ENCODE measurements around the gene ADO. TPM values are rescaled to one million over a fixed set of nuclear protein-coding genes. Genes with fewer than 3 reads are reported as not detected.
A peak's percentile ranks its signal among the peaks of the same experiment; 100 is the strongest.

ADO gene
- total and polyA plus RNA-seq, 9 of the 15 experiments (the other 6 are each of a cell fraction or from before 2014, with no cell fraction given), result 3.0 to 20.0 (median 16.1) TPM

DNA sequence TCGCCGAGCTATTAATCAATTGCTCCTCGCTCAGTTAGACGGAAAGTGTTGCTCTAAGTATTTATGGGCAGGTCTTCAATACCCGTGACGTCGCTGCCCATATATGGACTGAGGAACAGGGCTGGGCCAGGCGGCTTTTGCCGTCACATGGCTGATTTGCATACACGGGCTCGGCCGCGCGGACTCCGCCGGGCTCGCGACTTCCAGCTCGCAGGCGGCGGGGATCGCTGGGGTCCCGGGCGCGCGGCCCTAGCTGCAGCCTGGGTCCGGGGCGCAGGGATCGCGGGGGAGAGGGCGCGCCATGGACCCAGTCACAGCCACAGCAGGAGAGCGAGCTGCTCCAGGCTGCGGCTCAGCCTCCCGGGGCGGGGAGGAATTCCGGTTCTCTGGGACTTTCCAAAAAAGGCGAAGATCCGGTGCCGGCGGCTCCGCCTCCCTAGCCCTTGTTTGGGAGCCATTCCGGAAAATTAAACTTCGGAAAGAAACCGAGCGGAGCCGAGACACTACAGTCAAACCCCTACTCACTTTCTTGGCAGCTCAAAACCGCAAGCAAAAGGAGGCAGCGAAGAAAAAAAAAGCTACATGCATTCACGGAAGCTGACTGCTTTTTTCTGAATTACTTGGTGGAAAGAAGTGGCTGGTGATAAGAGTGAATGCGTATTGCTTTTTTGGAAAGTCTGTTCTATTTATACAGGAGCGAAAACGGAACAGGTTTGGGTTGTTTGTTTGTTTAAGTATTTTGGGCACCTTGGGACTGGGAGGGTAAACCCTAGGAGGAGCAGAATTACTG lies 12.0 kb downstream of the ADO start, which contains the start of gene EGR2 (continued):
- TF ChIP-seq POLR3A (IDR thresholded peaks at IDR 0.05; ENCODE audit: borderline replicate concordance, extremely low read depth, insufficient read depth, insufficient read length) (no peak), DMBX1 (CRISPR knock-in tag; IDR thresholded peaks at IDR 0.05; ENCODE audit: borderline replicate concordance) (no peak), SREBF2 (CRISPR knock-in tag; IDR thresholded peaks at IDR 0.05) (no peak), ZNF384 (IDR thresholded peaks at IDR 0.05; ENCODE audit: low read depth, low read length) (peak; percentile 83), MXI1 (IDR thresholded peaks at IDR 0.05; ENCODE audit: low read depth, low read length) (no peak), SREBF1 (IDR thresholded peaks at IDR 0.05; ENCODE audit: borderline replicate concordance, low read depth, low read length) (no peak), ZBTB8A (IDR thresholded peaks at IDR 0.05; ENCODE audit: partially characterized antibody) (no peak), BRCA1 (IDR thresholded peaks at IDR 0.05) (no peak), BRCA1 (CRISPR knock-in tag; IDR thresholded peaks at IDR 0.05) (no peak)
- TF ChIP-seq, protein P1, sequence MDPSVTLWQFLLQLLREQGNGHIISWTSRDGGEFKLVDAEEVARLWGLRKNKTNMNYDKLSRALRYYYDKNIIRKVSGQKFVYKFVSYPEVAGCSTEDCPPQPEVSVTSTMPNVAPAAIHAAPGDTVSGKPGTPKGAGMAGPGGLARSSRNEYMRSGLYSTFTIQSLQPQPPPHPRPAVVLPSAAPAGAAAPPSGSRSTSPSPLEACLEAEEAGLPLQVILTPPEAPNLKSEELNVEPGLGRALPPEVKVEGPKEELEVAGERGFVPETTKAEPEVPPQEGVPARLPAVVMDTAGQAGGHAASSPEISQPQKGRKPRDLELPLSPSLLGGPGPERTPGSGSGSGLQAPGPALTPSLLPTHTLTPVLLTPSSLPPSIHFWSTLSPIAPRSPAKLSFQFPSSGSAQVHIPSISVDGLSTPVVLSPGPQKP (CRISPR knock-in tag; IDR thresholded peaks at IDR 0.05), result peak; percentile 95; the same call in 1 of the 2 replicates
- TF ChIP-seq, protein P2, sequence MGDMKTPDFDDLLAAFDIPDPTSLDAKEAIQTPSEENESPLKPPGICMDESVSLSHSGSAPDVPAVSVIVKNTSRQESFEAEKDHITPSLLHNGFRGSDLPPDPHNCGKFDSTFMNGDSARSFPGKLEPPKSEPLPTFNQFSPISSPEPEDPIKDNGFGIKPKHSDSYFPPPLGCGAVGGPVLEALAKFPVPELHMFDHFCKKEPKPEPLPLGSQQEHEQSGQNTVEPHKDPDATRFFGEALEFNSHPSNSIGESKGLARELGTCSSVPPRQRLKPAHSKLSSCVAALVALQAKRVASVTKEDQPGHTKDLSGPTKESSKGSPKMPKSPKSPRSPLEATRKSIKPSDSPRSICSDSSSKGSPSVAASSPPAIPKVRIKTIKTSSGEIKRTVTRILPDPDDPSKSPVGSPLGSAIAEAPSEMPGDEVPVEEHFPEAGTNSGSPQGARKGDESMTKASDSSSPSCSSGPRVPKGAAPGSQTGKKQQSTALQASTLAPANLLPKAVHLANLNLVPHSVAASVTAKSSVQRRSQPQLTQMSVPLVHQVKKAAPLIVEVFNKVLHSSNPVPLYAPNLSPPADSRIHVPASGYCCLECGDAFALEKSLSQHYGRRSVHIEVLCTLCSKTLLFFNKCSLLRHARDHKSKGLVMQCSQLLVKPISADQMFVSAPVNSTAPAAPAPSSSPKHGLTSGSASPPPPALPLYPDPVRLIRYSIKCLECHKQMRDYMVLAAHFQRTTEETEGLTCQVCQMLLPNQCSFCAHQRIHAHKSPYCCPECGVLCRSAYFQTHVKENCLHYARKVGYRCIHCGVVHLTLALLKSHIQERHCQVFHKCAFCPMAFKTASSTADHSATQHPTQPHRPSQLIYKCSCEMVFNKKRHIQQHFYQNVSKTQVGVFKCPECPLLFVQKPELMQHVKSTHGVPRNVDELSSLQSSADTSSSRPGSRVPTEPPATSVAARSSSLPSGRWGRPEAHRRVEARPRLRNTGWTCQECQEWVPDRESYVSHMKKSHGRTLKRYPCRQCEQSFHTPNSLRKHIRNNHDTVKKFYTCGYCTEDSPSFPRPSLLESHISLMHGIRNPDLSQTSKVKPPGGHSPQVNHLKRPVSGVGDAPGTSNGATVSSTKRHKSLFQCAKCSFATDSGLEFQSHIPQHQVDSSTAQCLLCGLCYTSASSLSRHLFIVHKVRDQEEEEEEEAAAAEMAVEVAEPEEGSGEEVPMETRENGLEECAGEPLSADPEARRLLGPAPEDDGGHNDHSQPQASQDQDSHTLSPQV (IDR thresholded peaks at IDR 0.05), result no peak
- TF ChIP-seq, protein P3, sequence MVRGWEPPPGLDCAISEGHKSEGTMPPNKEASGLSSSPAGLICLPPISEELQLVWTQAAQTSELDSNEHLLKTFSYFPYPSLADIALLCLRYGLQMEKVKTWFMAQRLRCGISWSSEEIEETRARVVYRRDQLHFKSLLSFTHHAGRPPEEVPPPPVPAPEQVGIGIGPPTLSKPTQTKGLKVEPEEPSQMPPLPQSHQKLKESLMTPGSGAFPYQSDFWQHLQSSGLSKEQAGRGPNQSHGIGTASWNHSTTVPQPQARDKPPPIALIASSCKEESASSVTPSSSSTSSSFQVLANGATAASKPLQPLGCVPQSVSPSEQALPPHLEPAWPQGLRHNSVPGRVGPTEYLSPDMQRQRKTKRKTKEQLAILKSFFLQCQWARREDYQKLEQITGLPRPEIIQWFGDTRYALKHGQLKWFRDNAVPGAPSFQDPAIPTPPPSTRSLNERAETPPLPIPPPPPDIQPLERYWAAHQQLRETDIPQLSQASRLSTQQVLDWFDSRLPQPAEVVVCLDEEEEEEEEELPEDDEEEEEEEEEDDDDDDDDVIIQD (CRISPR knock-in tag; IDR thresholded peaks at IDR 0.05), result no peak
- TF ChIP-seq, protein P4, sequence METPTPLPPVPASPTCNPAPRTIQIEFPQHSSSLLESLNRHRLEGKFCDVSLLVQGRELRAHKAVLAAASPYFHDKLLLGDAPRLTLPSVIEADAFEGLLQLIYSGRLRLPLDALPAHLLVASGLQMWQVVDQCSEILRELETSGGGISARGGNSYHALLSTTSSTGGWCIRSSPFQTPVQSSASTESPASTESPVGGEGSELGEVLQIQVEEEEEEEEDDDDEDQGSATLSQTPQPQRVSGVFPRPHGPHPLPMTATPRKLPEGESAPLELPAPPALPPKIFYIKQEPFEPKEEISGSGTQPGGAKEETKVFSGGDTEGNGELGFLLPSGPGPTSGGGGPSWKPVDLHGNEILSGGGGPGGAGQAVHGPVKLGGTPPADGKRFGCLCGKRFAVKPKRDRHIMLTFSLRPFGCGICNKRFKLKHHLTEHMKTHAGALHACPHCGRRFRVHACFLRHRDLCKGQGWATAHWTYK (CRISPR knock-in tag; IDR thresholded peaks at IDR 0.05), result no peak

Data from K562 (cell line).